ENCODE results near the gene ZNF217. TPM values are rescaled to one million over a fixed set of nuclear protein-coding genes. Genes with fewer than 3 reads are reported as not detected.
A peak's percentile ranks its signal among the peaks of the same experiment; 100 is the strongest.
"Not testable (repeated sequence)": the region's sequence is repeated elsewhere in the genome, so short reads cannot be mapped to it uniquely, and the experiment has no call there.

The ZNF217 gene
- total RNA-seq, 1 donor from 2014 or later: 18.5 TPM

DNA sequence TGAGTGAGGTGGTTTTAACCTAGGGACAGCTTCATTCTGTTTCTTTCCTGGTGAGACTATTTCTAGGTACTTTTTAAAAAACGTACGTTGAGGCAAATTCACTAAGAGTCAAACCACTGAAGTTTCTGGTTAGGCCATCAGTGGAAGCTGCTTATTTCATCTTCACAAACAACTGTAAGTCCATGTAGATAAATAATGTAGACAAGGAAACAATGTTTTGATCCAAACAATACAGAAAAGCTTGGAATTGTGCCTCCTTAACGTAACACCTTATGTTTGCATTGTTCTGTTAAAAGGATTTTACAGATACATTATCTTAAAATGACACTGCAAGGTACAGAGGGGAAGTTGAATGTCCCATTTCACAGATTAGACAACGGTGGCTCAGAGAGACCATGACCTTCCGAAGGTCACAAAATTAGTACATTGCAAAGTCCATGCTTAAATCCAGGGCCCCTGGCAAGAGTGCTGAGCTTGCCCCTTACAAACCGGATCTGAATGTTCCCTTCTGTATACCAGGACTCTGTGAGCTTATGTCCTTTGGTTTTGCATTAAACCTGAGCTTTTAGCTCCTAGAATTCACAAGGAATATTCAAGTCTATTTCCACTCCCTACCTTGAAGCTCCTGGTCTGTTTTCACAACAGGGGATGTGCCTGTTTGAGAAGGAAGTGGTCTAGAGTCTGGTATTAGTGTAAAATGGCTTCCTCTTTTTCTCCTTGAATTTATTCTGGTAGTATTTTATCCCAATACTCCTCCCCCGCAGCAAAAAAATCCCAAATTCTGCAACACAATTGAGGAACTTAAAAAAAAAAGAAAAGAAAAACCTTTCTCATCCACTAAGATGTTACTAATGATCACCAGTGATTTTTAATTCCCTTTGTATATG is 28.9 kb upstream of the ZNF217 start:
- DNase-seq (ENCODE audit: low read depth, low spot score): no peak

GRCh38 chr20:53621482-53622246 is 28.0 kb upstream of the ZNF217 start:
- DNase-seq (ENCODE audit: low read depth, low spot score): peak; percentile 78

- DNase-seq (ENCODE audit: low read depth, low spot score): not testable (repeated sequence)
These were observed 24.9 kb upstream of the ZNF217 start for GRCh38 chr20:53618490-53619000.

DNA sequence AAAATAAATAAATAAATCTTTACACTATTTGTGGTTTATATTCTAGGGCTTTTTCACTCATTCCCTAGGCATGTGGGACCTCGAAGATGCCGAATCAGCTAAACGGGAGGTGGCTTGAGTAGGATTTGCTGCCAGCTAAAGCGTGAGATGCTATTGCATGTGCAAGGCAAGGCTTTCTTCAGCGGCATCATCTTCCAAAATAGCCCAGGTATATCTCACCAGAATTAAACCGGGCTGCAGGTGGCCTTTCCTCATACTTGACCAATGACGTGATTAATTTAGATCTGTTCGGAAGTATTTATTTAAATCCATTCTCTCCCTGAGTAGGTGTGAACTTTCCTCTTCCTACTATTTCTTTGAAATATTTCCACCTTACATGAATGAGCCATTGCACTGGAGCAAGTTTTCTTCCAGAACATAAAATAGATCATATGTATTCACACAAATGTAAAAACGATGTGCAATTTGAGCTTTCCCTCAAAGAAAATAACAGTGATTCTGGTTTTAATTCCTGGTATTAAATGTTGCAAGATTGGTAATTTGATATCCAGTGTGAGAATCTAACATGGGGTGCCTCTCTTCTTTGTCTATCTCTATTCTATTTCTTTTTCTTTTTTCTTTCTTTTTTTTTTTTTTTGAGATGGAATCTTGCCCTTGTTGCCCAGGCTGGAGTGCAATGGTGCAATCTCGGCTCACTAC is 24.3 kb upstream of the ZNF217 start:
- no peak for DNase-seq (ENCODE audit: low read depth, low spot score)

DNA sequence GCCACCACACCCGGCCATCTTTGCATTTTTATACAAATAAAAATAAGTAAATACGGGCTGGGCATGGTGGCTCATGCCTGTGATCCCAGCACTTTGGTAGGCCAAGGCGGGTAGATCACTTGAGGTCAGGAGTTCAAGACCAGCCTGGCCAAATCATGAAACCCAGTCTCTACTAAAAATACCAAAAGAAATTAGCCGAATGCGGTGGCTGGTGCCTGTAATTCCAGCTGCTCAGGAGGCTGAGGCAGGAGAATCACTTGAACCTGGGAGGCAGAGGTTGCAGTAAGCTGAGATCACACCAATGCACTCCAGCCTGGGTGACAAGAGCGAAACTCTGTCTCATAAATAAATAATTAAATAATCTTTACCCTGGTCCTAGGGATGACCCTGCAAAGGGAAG is 22.9 kb upstream of the ZNF217 start:
- not testable (repeated sequence) for DNase-seq (ENCODE audit: low read depth, low spot score)

DNA sequence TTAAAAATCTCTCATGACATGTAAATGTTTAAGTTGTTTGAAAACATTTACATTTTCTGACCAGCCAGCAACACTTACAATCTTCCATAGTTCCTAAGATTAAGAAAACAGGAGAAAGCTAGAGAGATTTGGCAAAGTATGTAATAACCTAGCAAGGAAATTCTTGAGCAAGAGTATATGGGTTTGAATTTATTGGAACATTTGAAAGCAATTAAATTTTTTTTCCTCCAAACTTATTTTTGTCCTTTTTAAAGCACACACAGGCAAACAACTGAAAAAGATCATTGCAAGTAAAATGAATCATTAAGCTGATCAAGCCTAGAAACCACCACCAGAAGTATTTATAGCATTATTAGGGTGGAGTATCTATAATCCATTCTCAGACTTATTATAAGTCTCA is 20.1 kb upstream of the ZNF217 start:
- no peak for DNase-seq (ENCODE audit: low read depth, low spot score)

GRCh38 chr20:53612289-53612688 is 18.6 kb upstream of the ZNF217 start:
- DNase-seq (ENCODE audit: low read depth, low spot score): not testable (repeated sequence)

GRCh38 chr20:53611449-53611894 is 17.8 kb upstream of the ZNF217 start:
- peak; percentile 56 for DNase-seq (ENCODE audit: low read depth, low spot score)

GRCh38 chr20:53609491-53610445 is 16.1 kb upstream of the ZNF217 start:
- DNase-seq (ENCODE audit: low read depth, low spot score): no peak

DNA sequence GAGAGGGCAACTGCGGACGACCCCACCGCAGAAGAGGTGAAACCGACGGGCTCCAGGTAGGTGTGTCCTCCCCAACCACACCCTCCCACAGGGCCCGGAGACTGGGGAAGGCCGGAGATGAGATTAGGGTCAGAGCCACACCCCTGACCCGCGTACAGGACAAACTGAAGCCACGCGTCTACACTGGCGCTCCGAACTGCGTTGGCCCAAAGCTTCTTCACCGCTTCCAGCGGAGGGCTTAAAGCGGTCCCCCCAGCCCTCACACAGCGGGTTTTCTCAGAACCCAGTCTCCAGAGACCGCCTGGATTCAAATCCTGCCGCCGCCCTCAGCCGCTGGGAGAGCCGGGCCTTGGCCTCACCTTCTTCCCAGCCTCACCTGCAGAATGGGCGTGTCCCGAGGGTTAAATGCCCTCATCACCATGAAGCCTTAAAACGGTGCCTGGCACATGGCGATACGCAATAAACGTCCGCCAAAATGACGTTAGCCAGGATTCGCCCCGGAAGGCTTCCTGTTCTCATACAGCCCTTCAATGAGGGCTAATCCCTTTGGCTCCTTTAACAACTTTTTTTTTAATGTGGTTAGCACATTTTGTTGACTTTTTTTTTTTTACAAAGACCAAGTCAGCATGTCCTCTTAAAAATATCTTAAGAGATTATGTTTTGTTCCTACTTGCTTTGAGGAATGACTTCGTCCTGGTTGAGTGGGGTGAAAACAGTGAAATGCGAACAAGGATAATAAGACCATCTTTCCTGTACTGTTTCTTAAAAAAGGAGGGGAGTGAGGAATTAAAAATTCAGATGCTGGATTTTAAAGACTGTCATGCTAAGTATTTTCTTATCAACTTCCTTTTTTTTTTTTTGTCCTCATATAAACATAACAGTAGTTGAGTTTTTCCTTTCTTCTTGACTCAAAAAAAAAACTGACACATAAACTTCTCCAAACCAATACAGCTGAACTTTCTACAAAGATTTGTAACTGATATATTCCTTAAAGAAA is 15.1 kb upstream of the ZNF217 start:
- no peak for DNase-seq (ENCODE audit: low read depth, low spot score)

- DNase-seq (ENCODE audit: low read depth, low spot score): no peak
These were observed 14.4 kb upstream of the ZNF217 start for GRCh38 chr20:53608071-53608455.

DNA sequence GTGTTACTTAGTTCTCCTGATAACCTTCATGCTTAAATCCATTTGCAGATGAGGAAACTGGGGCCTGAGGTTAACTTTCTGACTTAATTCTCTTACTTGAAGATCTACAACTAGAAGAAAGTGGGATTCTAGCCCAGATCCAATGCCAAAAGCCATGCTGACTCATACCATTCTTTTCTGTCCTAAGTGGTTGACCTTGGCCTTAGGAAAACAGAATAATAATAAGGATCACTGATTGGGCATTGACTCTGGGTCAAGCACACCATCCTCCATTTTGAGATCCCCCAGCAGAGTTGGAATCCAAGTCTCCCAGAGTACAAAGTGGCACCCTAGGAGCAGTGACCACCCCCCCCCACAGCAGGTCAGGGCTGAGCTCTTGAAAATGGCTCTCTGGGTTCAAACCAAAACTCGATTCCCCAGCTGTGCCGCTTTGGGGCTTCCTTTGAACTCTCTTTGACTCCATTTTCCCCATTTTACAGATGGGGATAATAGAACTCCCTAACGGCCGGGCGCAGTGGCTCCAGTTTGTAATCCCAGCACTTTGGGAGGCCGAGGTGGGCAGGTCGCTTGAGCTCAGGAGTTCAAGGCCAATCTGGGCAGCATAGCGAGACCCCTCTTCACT is 12.8 kb upstream of the ZNF217 start:
- DNase-seq (ENCODE audit: low read depth, low spot score): no peak

DNA sequence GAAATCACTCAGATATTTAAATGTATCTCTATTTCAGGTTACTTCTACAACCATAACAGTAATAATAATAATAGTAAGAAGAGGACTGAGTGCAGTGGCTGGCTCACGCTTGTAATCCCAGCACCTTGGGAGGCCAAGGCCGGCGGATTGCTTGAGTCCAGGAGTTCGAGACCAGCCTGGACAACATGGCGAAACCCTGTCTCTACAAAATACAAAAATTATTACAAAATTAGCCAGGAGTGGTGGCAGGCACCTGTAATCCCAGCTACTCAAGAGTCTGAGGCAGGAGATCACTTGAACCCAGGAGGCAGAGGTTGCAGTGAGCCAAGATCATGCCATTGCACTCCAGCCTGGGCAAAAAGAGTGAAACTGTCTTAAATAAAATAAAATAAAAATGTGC is 11.8 kb upstream of the ZNF217 start:
- DNase-seq (ENCODE audit: low read depth, low spot score): not testable (repeated sequence)

- DNase-seq (ENCODE audit: low read depth, low spot score): not testable (repeated sequence)
These were observed 11.2 kb upstream of the ZNF217 start for GRCh38 chr20:53604846-53605245.

DNA sequence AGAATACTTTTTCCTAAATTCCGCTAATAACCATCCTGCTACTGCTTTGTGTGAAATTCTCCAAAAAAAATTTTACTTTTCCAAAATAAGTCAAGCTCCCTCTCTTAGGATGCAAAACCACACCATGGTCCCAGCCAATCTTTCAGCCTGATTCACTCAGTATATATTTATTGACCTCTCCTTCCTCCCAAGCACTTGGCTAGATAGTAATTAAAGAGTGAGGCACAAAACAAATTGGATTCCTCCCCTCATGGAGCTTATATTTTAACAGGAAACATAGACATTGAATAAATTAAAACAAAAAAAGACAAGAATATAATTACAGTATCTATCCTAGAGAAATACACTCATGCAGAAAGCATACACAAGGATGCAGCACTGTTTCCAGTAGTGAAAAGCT is 9.0 kb upstream of the ZNF217 start:
- no peak for DNase-seq (ENCODE audit: low read depth, low spot score)

DNA sequence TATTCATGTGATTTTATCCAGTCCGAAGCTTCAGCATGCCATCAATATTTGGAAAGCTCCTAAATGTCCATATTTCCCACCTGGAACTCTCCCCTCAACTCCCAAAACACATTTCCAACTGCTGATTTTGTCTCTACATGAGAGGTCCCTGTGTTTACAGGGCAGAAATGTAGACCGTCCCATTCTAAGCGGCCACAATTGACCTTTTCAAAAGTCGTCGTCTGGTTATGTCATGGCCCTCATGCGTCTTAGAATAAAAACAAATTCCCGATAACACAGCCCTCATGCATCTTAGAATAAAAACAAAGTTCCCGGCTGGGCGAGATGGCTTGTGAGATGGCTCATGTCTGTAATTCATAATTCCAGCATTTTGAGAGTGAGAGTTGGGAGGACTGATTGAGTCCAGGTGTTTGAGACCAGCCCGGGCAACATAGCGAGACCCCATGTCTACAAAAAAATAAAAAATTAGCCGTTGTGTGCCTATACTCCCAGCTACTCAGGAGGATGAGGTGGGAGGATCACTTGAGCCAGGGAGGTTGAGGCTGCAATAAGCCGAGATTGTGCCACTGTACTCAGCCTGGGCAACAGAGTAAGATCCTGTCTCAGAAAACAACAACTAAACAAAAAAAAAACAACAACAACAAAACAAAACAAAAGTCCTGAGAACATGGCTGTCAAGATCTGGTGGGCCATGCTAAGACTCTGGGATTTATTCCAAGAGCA is 6.4 kb upstream of the ZNF217 start:
- DNase-seq (ENCODE audit: low read depth, low spot score): no peak

GRCh38 chr20:53599378-53599777 is 5.7 kb upstream of the ZNF217 start:
- no peak for DNase-seq (ENCODE audit: low read depth, low spot score)

GRCh38 chr20:53599044-53599362 is 5.4 kb upstream of the ZNF217 start:
- DNase-seq (ENCODE audit: low read depth, low spot score): no peak

Data from pulmonary artery endothelial cell (primary cell).